GM13977 (cell line): Measurements from ENCODE around the gene PRPF6.

Experiments
- DNase-seq: peaks from one replicate; pipeline ENCODE4 v3.0.0; 2012; ENCODE audit warnings: low spot score
- CTCF ChIP-seq: IDR thresholded peaks from 2 replicates; pipeline ENCODE4 v1.5.1; 2012; ENCODE audit warnings: mild to moderate bottlenecking, control low read depth; ENCODE audit not compliant: insufficient read depth; ENCODE audit errors: extremely low read depth, missing control alignments
- in situ Hi-C: fragments of 300-500 bp; cut with MboI; formaldehyde crosslinking; loops from one replicate; pipeline ENCODE4 v1.12.0; 2022; ENCODE audit warnings: low sequenced_read_pairs, low pct_unique_long_range_greater_than_20kb, mixed read lengths, inconsistent platforms; ENCODE audit not compliant: unreplicated experiment

Gene PRPF6

GRCh38 chr20:64041781-64042053 lies 60.8 kb downstream of the PRPF6 start:
- no peak for DNase-seq
- in situ Hi-C loops = no loop called here
- TF ChIP-seq CTCF = no peak

- DNase-seq = peak; percentile 63
- in situ Hi-C loops = no loop called here
- no peak for TF ChIP-seq CTCF
These were observed 61.3 kb downstream of the PRPF6 start for GRCh38 chr20:64042054-64042781.

GRCh38 chr20:64043768-64044167 lies 62.8 kb downstream of the PRPF6 start:
- no peak for DNase-seq
- in situ Hi-C loops = no loop called here
- TF ChIP-seq CTCF = no peak

GRCh38 chr20:64044484-64045247 lies 63.7 kb downstream of the PRPF6 start:
- TF ChIP-seq CTCF = no peak
- DNase-seq = no peak
- in situ Hi-C loops = no loop called here

GRCh38 chr20:64045346-64046011 lies 64.5 kb downstream of the PRPF6 start:
- DNase-seq = no peak
- TF ChIP-seq CTCF = no peak
- in situ Hi-C loops = no loop called here

GRCh38 chr20:64047046-64047389 lies 66.1 kb downstream of the PRPF6 start:
- in situ Hi-C loops = no loop called here
- no peak for DNase-seq
- no peak for TF ChIP-seq CTCF
